Muscle of back (tissue), 11 donors: ENCODE measurements around the gene KRT9. TPM values are rescaled to one million over a fixed set of nuclear protein-coding genes. Genes with fewer than 3 reads are reported as not detected.
"Not testable (repeated sequence)": the region's sequence is repeated elsewhere in the genome, so short reads cannot be mapped to it uniquely, and the experiment has no call there.

Experiments used
- DNase-seq, 3 donors: peaks; one replicate each; pipeline versions ENCODE4 v3.0.0 to v3.0.0-alpha.2; 2013
- polyA plus RNA-seq, 10 donors: library from polyadenylated mRNA; unstranded; fragments of 120-200 nt; gene quantifications; one replicate each; pipeline ENCODE4 v1.2.1, GENCODE V29; 2013; ENCODE audit not compliant: insufficient read length in 10 of 10

Gene KRT9
- polyA plus RNA-seq, 10 donors, result 0.08 to 0.19 TPM; not detected in 8

- DNase-seq, result not testable (repeated sequence)
These were observed 35.1 kb upstream of the KRT9 start for GRCh38 chr17:41606930-41607329.

- no peak for DNase-seq
These were observed 30.7 kb upstream of the KRT9 start for GRCh38 chr17:41602524-41602923.

- DNase-seq, result no peak
These were observed 28.5 kb upstream of the KRT9 start for GRCh38 chr17:41600318-41600717.

- DNase-seq, result no peak
These were observed 27.8 kb upstream of the KRT9 start for GRCh38 chr17:41599680-41600079.

GRCh38 chr17:41595585-41595984 is 23.7 kb upstream of the KRT9 start:
- DNase-seq, result no peak

- no peak for DNase-seq
These were observed 22.6 kb upstream of the KRT9 start for GRCh38 chr17:41594363-41594915.

GRCh38 chr17:41593306-41593981 is 21.6 kb upstream of the KRT9 start:
- no peak for DNase-seq

GRCh38 chr17:41592601-41593305 is 20.9 kb upstream of the KRT9 start:
- no peak for DNase-seq

GRCh38 chr17:41589301-41589700 is 17.4 kb upstream of the KRT9 start:
- DNase-seq, result no peak

- DNase-seq, result no peak
These were observed 16.4 kb upstream of the KRT9 start for GRCh38 chr17:41588126-41588810.

- DNase-seq, result no peak
These were observed 15.1 kb upstream of the KRT9 start, which contains the start of gene KRT14 for GRCh38 chr17:41586863-41587495. TSS of gene KRT14 (minus strand) at chr17:41586895. CDS start at chr17:41586834, 61 bp downstream.

- DNase-seq, result no peak
These were observed 13.6 kb upstream of the KRT9 start for GRCh38 chr17:41585301-41586056.

- not testable (repeated sequence) for DNase-seq
These were observed 12.6 kb upstream of the KRT9 start for GRCh38 chr17:41584331-41584927.

GRCh38 chr17:41583137-41584127 is 11.6 kb upstream of the KRT9 start:
- no peak for DNase-seq

GRCh38 chr17:41582061-41582968 is 10.5 kb upstream of the KRT9 start:
- not testable (repeated sequence) for DNase-seq

GRCh38 chr17:41581366-41582060 is 9.7 kb upstream of the KRT9 start:
- DNase-seq, result no peak

- no peak for DNase-seq
These were observed 9.0 kb upstream of the KRT9 start for GRCh38 chr17:41580687-41581365.
